OCI-LY3 (cell line): Measurements from ENCODE around the gene PAK4.

Source experiments
- H2AFZ ChIP-seq: fragments of 200-600, 300-600 bp; shearing (Covaris generic); 2 replicates; pipeline ENCODE4 v1.6.0; 2014; ENCODE audit warnings: antibody characterized with exemption, low read depth, low read length
- H3K27ac ChIP-seq: fragments of 200-600, 300-600 bp; sonication (generic); 2 replicates; pipeline ENCODE4 v1.5.1; 2014; ENCODE audit warnings: mild to moderate bottlenecking, low read length, moderate library complexity, mixed read lengths
- H3K27me3 ChIP-seq: fragments of 200-600, 300-600 bp; sonication (generic); 2 replicates; pipeline ENCODE4 v1.6.1; 2014; ENCODE audit warnings: low read depth, low read length, mixed read lengths
- H3K36me3 ChIP-seq: fragments of 200-600, 300-600 bp; sonication (generic); replicated peaks from 2 replicates; pipeline ENCODE3; 2014; ENCODE audit warnings: low read depth, low read length, mixed read lengths
- H3K4me1 ChIP-seq: fragments of 300-600, 200-600 bp; sonication (generic); 2 replicates; pipeline ENCODE4 v1.6.1; 2014; ENCODE audit warnings: low read length, mixed read lengths
- H3K4me2 ChIP-seq: fragments of 200-600, 300-600 bp; sonication (generic); 2 replicates; pipeline ENCODE4 v1.6.1; 2014; ENCODE audit warnings: low read length, mixed read lengths
- H3K4me3 ChIP-seq: fragments of 300-600, 200-600 bp; sonication (generic); 2 replicates; pipeline ENCODE4 v1.5.1; 2014; ENCODE audit warnings: antibody characterized with exemption, mild to moderate bottlenecking, low read length, moderate library complexity
- H3K79me2 ChIP-seq: fragments of 300-600, 200-600 bp; shearing (Covaris generic); 2 replicates; pipeline ENCODE4 v1.6.1; 2014; ENCODE audit warnings: mild to moderate bottlenecking, low read length, mixed read lengths
- H3K9ac ChIP-seq: fragments of 300-600, 200-600 bp; shearing (Covaris generic); 2 replicates; pipeline ENCODE4 v1.6.0; 2014; ENCODE audit warnings: mild to moderate bottlenecking, low read length, moderate library complexity
- H3K9me3 ChIP-seq: fragments of 200-600, 300-600 bp; shearing (Covaris generic); 2 replicates; pipeline ENCODE4 v1.6.1; 2014; ENCODE audit warnings: low read length, mixed read lengths; ENCODE audit not compliant: insufficient read depth
- H4K20me1 ChIP-seq: fragments of 200-600, 300-600 bp; sonication (generic); 2 replicates; pipeline ENCODE4 v1.6.1; 2016; ENCODE audit warnings: low read length, mixed read lengths; ENCODE audit not compliant: insufficient read depth
- CTCF ChIP-seq: fragments of 200-600, 300-600 bp; sonication (generic); IDR thresholded peaks from 2 replicates; pipeline ENCODE4 v1.5.1; 2014; ENCODE audit warnings: antibody characterized with exemption, low read length, low read depth
- EZH2phosphoT487 ChIP-seq: fragments of 200-600 bp; shearing (Covaris generic); IDR thresholded peaks from 2 replicates; pipeline ENCODE4 v1.6.1; 2018; ENCODE audit warnings: antibody characterized with exemption, mixed run types, low read depth

The PAK4 gene

GRCh38 chr19:39205449-39205764 lies 79.8 kb downstream of the PAK4 start:
- Histone ChIP-seq H2AFZ (no peak overlapping the region), H4K20me1 (no peaks in the 10 kb centered on the region), H3K9ac (no peak overlapping the region), H3K9me3 (no peaks in the 10 kb centered on the region), H3K27ac (no peak overlapping the region), H3K4me1 (no peaks in the 10 kb centered on the region), H3K79me2 (no peaks in the 10 kb centered on the region), H3K27me3 (peaks cover 4% of the 10 kb centered on the region; the same call in 1 of the 2 replicates), H3K36me3 (no peaks in the 10 kb centered on the region), H3K4me2 (no peak overlapping the region), H3K4me3 (no peak overlapping the region)
- TF ChIP-seq EZH2phosphoT487 (no peak), CTCF (no peak)

GRCh38 chr19:39206122-39206521 lies 80.5 kb downstream of the PAK4 start:
- Histone ChIP-seq H2AFZ (no peak overlapping the region), H3K9ac (no peak overlapping the region)

GRCh38 chr19:39207293-39207836 lies 81.8 kb downstream of the PAK4 start:
- no peak overlapping the region for H2AFZ ChIP-seq
- H3K4me3 ChIP-seq = no peak overlapping the region
- no peaks in the 10 kb centered on the region for H3K79me2 ChIP-seq
- no peak overlapping the region for H3K27ac ChIP-seq
- H3K27me3 ChIP-seq = peaks cover 4% of the 10 kb centered on the region; the same call in 1 of the 2 replicates
- H3K4me2 ChIP-seq = no peak overlapping the region
- no peaks in the 10 kb centered on the region for H3K36me3 ChIP-seq
- H3K9me3 ChIP-seq = no peaks in the 10 kb centered on the region
- H4K20me1 ChIP-seq = no peaks in the 10 kb centered on the region
- H3K9ac ChIP-seq = no peak overlapping the region
- H3K4me1 ChIP-seq = no peaks in the 10 kb centered on the region
- TF ChIP-seq CTCF (no peak), EZH2phosphoT487 (no peak)

More at GRCh38 chr19:39206122-39206521, 80.5 kb downstream of the PAK4 start:
- peaks cover 4% of the 10 kb centered on the region; the same call in 1 of the 2 replicates for H3K27me3 ChIP-seq
- H3K36me3 ChIP-seq = no peaks in the 10 kb centered on the region
- TF ChIP-seq EZH2phosphoT487 = no peak
- no peak for TF ChIP-seq CTCF
- no peak overlapping the region for H3K27ac ChIP-seq
- H3K9me3 ChIP-seq = no peaks in the 10 kb centered on the region
- H3K4me3 ChIP-seq = no peak overlapping the region
- H3K4me2 ChIP-seq = no peak overlapping the region
- no peaks in the 10 kb centered on the region for H3K4me1 ChIP-seq
- no peaks in the 10 kb centered on the region for H4K20me1 ChIP-seq
- no peaks in the 10 kb centered on the region for H3K79me2 ChIP-seq

- Histone ChIP-seq H2AFZ (no peak overlapping the region), H3K9me3 (no peaks in the 10 kb centered on the region)
Measured at GRCh38 chr19:39208175-39208795, 82.7 kb downstream of the PAK4 start.

More at GRCh38 chr19:39208175-39208795, 82.7 kb downstream of the PAK4 start:
- no peak for TF ChIP-seq CTCF
- no peak for TF ChIP-seq EZH2phosphoT487
- Histone ChIP-seq H4K20me1 (no peaks in the 10 kb centered on the region), H3K9ac (no peak overlapping the region), H3K36me3 (no peaks in the 10 kb centered on the region), H3K27ac (no peak overlapping the region), H3K4me3 (no peak overlapping the region), H3K79me2 (no peaks in the 10 kb centered on the region), H3K4me2 (no peak overlapping the region), H3K4me1 (no peaks in the 10 kb centered on the region), H3K27me3 (peaks cover 4% of the 10 kb centered on the region; the same call in 1 of the 2 replicates)
